Stimulated activated CD8-positive, alpha-beta memory T cell treated with anti-CD3 and anti-CD28 coated beads, Interleukin-15, amount 100 ng/mL, for 4 hours (primary cell): ENCODE measurements around the gene RAD9A.
A peak's percentile ranks its signal among the peaks of the same experiment; 100 is the strongest.
"Not testable (repeated sequence)": the region's sequence is repeated elsewhere in the genome, so short reads cannot be mapped to it uniquely, and the experiment has no call there.

Experiments used
- DNase-seq, 2 donors: peaks; one replicate each; pipeline ENCODE4 v3.0.0-alpha.2; 2020; ENCODE audit warnings: low read depth in 2 of 2

The RAD9A gene

DNA sequence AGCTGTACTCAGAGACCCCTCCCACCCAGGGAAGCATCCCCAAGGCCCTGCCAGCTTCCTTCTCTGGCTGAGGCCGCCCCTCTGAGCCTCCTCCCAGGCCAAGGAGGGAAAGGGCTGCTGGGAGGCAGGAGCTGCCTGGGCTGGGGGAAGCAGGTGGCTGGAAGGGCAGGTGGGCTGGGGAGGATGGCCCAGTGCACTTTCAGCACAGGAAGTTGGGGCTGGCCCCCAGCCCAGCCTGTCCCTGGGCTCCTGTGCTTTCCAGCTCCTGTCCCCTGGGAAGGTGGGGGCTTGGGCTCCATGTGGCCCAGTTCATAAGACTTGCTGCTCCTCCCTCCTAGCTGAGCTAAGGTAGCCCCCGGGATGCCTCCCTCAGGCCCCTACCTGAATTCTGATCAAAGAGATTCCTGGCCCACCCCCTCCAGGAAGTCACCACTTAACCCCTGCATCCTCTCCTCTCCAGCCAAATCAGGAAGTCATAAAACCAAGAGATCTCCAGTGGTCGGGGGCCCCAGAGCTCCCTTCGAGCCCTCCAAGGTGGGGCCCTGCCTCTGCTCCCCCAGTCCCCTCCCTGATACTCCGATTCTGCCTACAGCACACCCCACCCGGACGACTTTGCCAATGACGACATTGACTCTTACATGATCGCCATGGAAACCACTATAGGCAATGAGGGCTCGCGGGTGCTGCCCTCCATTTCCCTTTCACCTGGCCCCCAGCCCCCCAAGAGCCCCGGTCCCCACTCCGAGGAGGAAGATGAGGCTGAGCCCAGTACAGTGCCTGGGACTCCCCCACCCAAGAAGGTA, 5.0 kb downstream of the RAD9A start:
- no peak for DNase-seq

DNA sequence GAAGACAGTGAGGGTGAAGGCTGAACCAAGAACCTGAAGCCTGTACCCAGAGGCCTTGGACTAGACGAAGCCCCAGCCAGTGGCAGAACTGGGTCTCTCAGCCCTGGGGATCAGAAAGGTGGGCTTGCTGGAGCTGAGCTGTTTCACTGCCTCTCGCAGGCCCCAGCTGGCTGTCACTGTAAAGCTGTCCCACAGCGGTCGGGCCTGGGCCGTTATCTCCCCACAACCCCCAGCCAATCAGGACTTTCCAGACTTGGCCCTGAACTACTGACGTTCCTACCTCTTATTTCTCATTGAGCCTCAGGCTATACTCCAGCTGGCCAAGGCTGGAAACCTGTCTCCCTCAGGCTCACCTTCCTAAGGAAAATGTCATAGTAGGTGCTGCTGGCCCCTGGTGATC, 5.8 kb downstream of the RAD9A start:
- no peak for DNase-seq

DNA sequence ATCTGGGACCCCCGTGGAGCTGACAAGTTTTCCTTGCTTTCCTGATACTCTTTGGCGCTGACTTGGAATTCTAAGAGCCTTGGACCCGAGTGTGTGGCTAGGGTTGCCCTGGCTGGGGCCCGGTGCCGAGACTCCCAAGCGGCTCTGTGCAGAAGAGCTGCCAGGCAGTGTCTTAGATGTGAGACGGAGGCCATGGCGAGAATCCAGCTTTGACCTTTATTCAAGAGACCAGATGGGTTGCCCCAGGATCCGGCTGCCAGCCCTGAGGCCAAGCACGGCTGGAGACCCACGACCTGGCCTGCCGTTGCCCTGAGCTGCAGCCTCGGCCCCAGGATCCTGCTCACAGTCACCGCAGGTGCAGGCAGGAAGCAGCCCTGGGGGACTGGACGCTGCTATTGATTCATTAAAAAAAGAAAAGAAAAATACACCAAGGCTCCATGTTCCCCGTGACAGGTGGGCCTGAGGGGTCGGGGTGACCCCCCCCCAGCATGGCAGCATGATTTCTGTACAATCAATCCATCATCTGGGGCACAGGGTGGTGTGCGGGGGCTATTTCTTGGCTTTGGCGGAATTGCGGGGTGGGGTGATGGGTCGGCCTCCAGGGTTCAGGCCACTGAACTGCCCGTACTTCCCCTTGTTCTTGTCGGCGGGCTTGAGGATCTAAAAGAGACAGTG, 6.3 kb downstream of the RAD9A start:
- DNase-seq, result no peak

DNA sequence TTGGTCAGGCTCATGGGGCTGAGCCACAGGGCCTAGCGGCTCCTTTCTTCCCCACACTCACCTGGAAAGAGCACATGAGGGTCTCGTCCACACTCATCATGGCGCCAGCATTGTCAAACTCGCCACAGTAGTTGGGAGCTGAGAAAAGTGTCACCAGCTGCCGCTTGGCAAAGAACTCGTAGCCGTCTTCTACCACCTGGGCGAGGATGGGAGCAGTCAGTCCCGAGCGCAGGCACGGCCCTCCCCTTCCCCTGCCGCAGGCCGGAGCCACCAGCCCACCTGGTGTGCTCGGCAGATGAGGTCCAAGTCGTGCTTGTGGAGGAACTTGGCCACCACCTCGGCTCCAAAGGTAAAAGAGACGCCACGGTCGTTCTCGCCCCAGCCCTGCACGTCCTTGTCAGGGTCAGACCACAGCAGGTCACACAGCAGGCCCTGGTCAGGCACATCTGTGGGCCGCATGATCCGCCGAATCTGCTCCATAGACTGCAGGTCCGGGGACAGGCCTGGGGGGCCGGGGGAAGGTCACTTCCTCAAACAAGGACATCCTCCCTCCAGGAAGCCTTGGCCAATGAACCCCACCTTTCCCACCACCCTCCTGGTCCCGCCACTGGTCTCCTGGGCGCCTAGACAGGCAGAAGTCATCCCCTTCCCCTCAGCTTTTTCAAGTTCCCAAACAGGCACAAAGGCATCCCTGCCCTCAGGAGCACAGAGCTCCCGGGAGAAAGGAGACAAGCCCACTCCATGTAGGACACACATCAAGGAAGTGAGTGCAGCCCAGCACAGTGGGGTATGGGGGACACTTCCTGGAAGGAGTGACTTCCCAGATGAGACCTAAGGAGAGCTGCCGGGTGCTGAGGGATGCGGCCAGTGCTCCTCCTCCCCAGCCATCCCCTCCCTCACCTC, 7.1 kb downstream of the RAD9A start:
- no peak for DNase-seq

DNA sequence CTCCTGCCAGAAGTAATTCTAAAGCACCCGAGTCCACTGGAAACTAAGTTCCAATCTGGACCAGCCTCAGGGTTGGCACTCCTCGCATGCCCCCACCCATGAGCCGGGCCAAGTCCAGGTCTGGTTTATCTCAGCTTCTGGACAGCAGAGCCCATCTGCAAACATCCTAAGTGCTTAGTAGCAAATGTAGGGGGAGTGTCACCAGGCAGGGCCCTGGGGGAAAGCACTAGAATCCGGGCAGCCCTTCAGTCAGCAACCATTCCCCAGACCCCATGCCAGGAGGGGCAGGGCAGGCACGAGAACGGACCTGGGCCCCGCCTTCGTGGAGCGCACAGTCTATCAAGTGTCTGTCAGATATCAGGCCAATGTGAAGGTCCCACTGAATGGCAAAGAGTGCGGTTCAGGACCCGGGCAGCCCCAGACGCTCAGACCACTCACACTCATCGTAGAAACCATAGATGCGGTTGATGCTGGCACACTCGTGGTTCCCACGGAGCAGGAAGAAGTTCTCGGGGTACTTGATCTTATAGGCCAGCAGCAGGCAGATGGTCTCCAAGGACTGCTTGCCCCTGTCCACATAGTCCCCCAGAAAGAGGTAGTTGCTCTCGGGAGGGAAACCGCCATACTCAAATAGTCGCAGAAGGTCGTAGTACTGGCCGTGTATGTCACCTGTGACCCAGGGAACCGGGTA, 8.6 kb downstream of the RAD9A start:
- no peak for DNase-seq

DNA sequence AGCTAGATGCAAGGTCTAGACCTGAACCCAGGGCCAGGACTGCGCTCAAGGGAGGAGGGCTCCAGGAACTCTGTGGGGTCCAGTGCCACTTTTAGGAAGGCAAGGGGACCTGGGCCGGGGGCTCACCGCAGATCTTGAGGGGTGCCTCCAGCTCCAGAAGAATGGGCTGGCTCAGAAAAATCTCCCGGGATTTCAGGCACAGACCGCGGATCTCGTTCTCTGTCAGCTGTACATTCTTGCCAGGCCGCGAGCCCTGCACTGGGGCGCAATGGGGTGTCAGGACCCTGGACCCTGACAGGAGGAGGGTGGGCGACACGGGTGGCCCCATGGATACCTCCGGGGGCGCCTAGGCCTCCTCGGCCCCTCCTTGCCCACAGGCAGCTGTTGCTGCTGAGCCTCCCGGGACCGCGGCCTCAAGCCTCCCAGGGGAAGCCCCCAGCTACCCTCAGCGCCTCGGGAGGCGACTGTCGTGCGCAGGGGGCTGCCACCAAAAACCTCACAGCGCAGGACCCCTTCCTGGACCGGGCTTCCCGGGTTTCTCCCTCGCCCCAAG, 9.2 kb downstream of the RAD9A start:
- no peak for DNase-seq

DNA sequence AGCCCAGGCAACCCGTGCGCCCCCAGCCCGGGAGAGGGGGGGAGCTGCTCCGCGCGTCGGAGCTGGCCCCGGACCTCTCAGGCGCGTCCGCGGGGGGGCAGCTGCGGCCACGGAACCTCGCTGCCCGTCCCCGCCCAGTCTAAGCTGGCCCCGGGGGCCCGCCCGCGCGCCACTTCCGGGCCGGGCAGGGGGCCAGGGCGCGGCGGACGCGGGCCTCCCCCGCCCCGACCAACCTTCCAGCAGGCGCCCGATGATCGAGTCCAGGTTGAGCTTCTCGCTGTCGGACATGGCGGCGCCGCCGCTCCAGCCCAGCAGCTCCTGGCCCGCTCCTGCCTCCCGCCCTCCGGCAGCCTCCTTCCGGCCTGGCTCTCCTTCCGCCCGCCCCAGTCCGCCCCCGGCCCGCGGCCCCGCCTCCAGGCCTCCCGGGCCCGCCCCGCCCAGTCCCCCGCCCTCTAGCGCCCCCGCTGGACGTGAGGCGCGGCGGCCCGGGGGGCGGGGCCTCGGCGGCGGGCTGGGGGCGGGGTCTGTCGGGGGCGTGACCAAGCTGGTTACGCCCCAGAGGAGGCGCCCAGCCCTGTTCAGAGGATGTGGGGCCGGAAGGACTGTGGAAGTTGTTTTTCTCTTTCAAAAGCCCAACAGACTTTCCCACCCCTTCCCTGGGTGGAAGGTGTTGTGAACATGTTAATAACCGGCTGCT, 9.9 kb downstream of the RAD9A start, which contains the start of gene PPP1CA:
PPP1CA (minus strand) TSS at position 364 of the 697 bp plus-strand sequence; CDS start at position 288, 76 bp downstream.
- DNase-seq, result peak; percentile 78 to 87

DNA sequence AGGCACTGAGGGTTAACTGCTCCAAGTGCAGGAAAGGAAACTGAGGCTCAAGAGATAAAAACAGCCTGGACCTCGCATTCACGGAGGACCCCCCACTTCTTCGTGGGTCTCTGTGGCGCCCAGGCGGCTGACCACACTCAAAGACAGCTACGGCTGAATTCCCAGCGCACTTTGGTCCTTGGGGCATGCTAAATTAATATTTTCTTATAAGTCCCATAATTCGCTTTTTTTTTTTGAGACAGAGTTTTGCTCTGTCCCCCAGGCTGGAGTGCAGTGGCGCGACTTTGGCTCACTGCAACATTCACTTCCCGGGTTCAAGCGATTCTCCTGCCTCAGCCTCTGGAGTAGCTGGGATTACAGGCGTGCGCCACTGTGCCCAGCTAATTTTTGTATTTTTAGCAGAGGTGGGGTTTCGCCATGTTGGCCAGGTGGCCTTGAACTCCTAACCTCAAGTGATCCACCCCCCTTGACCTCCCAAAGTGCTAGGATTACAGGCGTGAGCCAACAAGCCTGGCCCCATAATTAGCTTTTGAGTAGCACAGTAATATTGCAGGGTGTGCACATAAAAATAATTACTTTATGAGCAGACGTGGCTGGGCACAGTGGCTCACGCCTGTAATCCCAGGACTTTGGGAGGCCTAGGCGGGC, 10.5 kb downstream of the RAD9A start:
- DNase-seq, result not testable (repeated sequence)

DNA sequence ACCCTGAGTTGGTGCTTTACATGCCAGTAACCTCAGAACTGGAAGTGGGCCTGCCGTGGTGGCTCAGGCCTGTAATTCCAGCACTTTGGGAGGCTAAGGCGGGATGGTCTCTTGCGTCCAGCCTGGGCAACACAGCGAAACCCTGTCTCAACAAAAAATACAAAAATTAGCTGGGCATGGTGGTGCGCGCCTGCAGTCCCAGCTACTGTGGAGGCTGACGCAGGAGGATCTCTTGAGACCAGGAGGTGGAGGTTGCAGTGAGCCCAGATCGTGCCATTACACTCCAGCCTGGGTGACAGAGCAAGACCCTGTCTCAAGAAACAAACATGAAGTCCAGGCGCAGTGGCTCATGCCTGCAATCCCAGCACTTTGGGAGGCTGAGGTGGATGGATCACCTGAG, 11.3 kb downstream of the RAD9A start:
- not testable (repeated sequence) for DNase-seq

DNA sequence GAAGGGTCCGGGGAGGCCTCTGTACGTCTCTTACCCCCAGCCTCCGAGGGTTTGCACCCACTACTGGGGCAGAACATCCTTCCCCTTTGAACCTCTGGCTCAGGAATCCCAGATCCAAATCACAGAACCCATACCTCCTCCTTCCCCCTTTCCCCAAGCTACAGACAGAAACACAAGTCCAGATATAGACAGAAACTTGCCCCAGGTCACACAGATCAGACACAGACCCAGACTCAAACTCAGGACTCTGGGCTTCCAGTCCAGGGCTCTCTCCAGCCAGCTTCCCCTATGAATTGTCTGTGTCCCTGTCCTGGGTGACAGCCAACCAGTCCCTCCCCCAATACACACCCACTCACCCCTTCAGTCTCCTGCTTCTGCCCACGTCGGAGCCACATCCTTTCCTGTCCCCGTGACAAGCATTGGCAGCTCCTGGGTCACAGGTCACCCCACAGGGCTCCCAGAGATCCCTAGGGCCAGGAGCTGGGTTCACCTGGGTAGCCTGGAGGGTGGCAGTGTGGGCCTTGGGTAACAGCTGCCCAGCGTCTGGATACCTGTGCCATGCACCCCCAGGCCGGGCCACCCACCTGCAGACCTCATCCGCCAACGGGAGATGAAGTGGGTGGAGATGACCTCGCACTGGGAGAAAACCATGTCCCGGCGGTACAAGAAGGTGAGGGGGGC, 12.9 kb downstream of the RAD9A start:
- DNase-seq, result no peak

DNA sequence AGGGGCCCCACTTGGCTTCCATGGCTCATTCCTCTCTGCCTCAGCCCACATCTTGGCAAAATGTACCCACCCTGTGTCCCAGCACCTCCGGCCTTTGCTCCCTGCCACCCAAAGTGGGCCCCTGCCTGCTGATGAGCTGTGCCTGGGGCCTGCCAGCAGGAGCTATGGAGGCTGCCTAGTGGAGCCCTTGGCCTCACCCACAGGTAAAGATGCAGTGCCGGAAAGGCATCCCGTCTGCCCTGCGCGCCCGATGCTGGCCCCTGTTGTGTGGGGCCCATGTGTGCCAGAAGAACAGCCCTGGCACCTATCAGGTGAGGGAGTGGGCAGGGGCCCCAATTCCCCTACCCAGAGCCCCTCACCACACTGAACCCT, 13.4 kb downstream of the RAD9A start:
- DNase-seq, result no peak

DNA sequence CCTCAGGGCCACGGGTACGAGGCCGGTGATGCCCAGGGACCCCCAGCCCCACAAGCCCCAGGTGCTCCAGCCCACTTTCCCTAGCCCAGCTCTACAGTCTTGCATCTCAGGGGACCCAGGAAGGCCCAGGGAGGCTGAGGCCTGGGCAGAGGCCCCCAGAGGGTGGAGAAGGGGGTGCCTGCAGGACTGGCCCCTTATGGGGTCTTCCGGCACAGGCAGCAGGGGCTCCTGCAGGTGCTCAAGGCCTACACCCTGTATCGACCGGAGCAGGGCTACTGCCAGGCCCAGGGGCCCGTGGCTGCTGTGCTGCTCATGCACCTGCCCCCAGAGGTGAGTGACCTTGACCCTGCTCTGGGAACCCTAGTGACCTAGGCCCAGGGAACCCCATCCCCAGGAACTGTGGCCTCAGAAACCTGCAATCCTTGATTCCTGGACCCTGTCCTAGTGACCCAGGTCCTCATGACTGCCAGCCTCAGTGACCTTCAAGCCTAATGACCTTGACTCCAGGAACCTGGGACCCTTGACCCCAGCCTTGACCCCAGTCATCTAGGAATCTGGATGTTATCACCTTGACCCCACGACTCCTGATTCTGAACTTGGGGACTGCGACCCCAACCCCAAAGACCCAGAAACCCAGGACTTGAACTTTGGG, 14.0 kb downstream of the RAD9A start:
- DNase-seq, result no peak

DNA sequence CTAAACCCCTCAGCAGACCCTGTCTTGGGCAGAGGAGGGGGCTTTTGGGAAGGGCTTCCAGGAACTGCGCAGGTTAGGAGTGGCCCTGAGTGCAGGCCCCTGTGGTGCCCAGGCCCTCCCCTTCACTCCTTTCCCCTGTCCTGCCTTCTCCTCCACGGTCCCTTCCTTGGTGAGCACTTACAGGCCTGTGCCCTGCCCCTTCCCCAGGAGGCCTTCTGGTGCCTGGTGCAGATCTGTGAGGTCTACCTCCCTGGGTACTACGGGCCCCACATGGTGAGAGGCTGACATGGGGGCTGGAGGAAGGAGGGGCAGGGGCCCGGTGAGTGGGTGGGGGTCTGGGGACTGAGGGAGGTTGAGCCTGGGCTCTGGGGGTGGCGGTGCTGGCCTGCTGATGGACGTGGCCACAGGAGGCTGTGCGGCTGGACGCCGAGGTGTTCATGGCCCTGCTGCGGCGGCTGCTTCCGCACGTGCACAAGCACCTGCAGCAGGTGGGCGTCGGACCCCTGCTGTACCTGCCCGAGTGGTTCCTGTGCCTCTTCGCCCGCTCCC, 14.7 kb downstream of the RAD9A start:
- no peak for DNase-seq

DNA sequence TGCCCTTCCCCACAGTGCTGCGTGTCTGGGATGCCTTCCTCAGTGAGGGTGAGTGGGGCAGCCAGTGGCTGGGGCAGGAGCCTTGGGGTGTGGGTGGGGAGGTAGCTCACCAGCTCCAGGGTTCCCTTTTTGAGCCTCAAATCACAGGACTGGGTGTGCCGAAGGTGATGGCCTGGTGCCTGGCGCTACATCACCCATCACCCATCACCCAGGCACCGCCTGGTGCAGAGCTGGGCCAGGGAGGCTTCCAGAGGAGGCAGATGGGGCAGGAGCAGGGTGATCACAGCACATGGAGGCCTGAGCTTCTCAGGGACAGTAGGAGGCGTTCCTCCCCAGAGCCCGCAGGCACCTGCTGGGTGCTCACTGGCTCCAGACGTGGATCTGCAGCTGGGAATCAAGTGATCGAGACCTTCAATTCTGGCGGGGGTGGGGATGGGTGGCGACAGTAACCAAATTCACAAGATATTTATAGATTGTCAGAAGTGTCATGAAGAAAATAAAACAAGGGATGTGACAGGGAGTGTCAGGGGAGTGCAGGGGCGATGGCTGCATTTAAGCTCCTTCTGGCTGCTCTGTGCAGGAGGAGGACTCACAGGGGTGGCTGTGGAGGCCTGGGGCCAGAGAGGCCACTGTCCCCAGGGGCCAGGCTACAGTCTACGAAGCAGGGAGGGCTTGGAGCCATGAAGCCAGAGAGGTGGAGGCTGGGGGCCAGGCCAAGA, 15.3 kb downstream of the RAD9A start:
- DNase-seq, result no peak

DNA sequence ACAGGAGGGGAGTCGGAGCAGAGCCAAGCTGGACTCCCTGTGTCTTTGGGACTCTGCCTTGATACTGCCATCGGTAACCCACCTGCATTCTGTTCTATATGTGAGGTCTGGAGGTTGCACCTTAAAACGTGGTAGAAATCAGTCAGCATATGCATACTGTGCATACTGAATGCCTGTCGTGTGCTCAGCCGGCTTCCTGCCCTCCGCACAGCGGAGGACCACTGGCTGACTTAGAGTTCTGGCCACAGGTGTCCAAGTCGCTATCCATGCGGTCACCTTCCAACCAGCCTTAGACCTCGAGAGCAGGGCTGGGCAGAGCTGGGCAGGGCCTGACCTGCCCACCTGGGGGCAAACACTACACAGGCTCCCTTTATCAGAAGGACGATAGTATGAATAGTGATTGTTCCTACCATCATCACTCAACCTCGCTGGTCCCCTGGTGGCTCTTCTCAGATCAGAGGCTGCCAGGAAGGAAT, 15.9 kb downstream of the RAD9A start:
- DNase-seq, result no peak

DNA sequence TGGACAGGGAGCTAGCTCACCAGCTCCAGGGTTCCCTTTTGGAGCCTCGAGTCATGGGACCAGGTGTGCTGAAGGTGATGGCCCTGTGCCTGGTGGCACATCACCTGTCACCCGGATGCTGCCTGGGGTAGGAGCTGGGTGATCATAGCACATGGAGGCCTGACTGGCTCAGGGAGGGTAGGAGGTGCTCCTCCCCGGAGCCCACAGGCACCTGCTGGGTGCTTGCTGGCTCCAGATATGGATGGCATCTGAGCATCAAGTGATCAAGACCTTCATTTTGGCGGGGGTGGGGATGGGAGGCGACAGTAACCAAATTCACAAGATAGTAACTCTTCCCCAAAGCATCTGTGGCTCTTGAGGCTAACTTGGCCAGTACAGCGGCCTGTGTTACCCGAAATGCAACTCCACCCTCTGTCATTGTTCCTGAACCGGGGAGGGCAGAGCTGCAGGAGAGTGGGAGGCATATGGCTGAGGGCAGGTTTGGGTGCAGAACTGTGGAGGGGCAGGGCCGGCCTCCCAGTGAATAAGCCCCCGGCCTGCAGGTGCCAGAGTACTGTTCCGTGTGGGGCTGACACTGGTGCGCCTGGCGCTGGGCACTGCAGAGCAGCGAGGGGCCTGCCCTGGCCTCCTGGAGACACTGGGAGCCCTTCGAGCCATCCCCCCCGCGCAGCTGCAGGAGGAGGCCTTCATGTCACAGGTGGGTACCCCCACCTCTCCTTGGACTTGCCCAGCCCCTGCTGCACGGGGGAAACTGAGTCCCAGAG, 16.8 kb downstream of the RAD9A start:
- no peak for DNase-seq

DNA sequence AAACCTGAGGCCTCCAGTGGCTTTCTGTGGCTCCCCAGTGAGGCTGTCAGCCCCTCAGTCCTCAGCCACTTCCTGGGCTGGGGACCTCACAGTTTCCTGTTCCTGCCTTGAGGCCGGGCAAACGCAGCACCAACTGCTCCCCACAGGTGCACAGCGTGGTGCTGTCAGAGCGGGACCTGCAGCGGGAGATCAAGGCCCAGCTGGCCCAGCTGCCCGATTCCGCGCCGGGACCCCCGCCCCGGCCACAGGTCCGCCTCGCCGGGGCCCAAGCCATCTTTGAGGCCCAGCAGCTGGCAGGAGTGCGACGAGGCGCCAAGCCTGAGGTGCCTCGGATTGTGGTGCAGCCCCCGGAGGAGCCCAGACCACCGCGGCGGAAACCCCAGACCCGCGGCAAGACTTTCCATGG, 17.5 kb downstream of the RAD9A start:
- DNase-seq, result no peak
